Colonic mucosa (tissue), 4 donors: ENCODE results near the gene OTULINL. TPM values are rescaled to one million over a fixed set of nuclear protein-coding genes. Genes with fewer than 3 reads are reported as not detected.

Experiments
- DNase-seq: peaks from one replicate; pipeline ENCODE4 v3.0.0-alpha.2; 2020
- H3K27ac ChIP-seq: fragments of 200-600 bp; one replicate; pipeline ENCODE4 v1.8.0; 2021
- H3K27me3 ChIP-seq: fragments of 200-600 bp; one replicate; pipeline ENCODE4 v1.8.0; 2021
- H3K36me3 ChIP-seq: fragments of 200-600 bp; one replicate; pipeline ENCODE4 v1.8.0; 2021
- H3K4me1 ChIP-seq: fragments of 200-600 bp; one replicate; pipeline ENCODE4 v1.8.0; 2021; ENCODE audit warnings: mild to moderate bottlenecking
- H3K4me3 ChIP-seq: fragments of 200-600 bp; one replicate; pipeline ENCODE4 v1.8.0; 2021
- H3K9ac ChIP-seq, 2 donors: one replicate each; pipeline ENCODE4 v1.7.0; 2013; ENCODE audit warnings: control low read depth in 2 of 2, low read depth in 2 of 2, low read length in 2 of 2
- H3K9me3 ChIP-seq: fragments of 200-600 bp; one replicate; pipeline ENCODE4 v1.8.0; 2021
- intact Hi-C: fragments of 100-400 bp; cut with DNase I; formaldehyde crosslinking; loops from one replicate; pipeline ENCODE4 v1.14.1; 2022
- total RNA-seq, 2 donors: library from RNA; stranded (reverse); fragmentation: NEBNext Ultra II Directional in 1 of 2; extraction: Animal tissue kit (Norgen Biotek cat#: 25700) in 1 of 2; gene quantifications; one replicate each; pipeline ENCODE4 v1.2.1, GENCODE V29; 2021
- TF ChIP-seq, protein P1 (sequence below): fragments of 200-600 bp; IDR thresholded peaks from one replicate; pipeline ENCODE4 v1.8.0; 2022; ENCODE audit warnings: antibody characterized with exemption, mild to moderate bottlenecking
- donor health status: healthy.
- donor health status: DM: no; HTN: no; CAD: no.
- donor health status: DM: no; HTN: no; CAD: no.

Gene OTULINL
- total RNA-seq, 2 donors from 2014 or later: 58.5 to 60.1 TPM

DNA sequence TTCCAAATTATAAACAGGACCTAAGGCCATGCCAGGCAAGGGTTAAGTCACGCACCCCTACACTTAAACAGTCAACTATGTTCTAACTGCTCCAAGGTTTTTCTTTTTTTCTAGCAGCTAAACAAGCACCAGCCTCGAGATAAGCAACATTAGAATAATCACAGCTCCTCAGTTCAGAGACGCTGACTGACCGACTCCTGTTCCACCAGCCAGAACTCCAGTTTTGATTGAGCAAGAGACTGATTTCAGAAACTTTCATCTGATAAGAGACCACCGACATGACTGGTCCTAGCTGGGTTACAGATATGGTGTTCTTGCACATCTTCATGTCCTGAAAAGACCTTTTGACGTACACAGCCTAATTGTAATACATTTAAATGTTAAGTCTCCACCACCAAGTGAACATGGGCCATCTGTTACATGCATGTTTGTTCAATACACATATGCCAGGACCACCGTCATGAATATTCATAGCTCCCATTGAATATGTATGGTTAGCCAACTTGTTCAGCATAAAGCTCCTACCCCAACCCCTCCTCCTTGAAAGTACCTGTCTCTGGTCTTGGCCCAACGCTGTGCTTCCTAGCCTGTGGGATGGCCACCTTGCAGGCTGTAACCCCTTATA, 23.7 kb upstream of the OTULINL start:
- Histone ChIP-seq H3K27me3 (no peaks in the 10 kb centered on the region), H3K4me3 (no peak overlapping the region), H3K4me1 (peaks cover 9% of the 10 kb centered on the region), H3K27ac (peak overlapping the region; percentile 73), H3K36me3 (no peaks in the 10 kb centered on the region), H3K9me3 (no peaks in the 10 kb centered on the region), H3K9ac (peak overlapping the region in 1 of 2 donors; percentile 15)
- intact Hi-C loops: no loop called here
- TF ChIP-seq, protein P1, sequence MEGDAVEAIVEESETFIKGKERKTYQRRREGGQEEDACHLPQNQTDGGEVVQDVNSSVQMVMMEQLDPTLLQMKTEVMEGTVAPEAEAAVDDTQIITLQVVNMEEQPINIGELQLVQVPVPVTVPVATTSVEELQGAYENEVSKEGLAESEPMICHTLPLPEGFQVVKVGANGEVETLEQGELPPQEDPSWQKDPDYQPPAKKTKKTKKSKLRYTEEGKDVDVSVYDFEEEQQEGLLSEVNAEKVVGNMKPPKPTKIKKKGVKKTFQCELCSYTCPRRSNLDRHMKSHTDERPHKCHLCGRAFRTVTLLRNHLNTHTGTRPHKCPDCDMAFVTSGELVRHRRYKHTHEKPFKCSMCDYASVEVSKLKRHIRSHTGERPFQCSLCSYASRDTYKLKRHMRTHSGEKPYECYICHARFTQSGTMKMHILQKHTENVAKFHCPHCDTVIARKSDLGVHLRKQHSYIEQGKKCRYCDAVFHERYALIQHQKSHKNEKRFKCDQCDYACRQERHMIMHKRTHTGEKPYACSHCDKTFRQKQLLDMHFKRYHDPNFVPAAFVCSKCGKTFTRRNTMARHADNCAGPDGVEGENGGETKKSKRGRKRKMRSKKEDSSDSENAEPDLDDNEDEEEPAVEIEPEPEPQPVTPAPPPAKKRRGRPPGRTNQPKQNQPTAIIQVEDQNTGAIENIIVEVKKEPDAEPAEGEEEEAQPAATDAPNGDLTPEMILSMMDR: no peak
- no peak for DNase-seq

DNA sequence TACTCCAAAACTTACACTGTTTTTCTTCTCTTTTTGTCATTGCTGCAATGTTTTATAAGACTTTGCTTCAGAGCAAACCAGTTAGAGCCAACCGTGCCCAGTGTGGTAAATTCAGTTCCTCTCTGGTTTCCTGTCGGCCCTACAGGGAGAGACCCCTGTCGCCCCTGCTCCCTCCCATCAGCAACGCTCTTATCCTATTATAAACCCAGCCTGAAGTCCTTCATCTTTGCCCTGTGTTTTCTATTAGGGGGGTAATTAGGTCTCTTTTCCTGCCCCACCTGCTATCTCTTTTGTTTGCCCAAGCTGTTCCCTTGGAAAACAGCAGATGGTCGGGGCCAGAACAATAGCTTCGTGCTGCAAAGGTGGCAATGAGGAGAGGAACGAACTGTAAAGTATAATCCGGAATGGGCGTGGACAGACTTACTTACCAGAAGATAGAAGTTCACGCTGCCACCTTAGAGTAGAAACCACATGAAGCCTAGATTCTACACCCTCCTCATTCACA, 21.4 kb upstream of the OTULINL start:
- no peaks in the 10 kb centered on the region for H3K36me3 ChIP-seq
- H3K27me3 ChIP-seq: no peaks in the 10 kb centered on the region
- intact Hi-C loops: no loop called here
- H3K9me3 ChIP-seq: no peaks in the 10 kb centered on the region
- TF ChIP-seq, protein P1: no peak
- H3K9ac ChIP-seq: peak overlapping the region in 1 of 2 donors; percentile 71
- no peak overlapping the region for H3K4me3 ChIP-seq
- peaks cover 9% of the 10 kb centered on the region for H3K4me1 ChIP-seq
- peak; percentile 84 for DNase-seq
- peak overlapping the region; percentile 83 for H3K27ac ChIP-seq

DNA sequence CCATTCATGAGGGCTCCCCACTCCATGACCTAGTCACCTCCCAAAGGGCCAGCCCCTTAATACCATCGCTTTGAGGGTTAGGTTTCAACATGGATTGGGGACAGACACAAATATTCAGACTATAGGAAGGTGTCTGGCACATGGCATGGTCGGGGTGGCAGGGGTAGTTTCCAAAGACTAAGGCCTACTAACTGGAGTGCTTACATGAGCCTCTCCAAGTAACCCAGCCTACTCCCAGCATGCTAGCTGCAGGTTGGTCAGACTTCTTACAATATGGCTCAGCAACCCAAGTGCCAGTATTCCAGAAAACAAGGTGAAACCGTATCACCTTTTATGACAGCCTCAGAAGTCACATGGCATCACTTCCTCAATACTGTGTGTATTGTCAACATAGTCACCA, 19.9 kb upstream of the OTULINL start:
- no peak overlapping the region for H3K27ac ChIP-seq
- no peaks in the 10 kb centered on the region for H3K9me3 ChIP-seq
- no peaks in the 10 kb centered on the region for H3K36me3 ChIP-seq
- peak overlapping the region in 1 of 2 donors; percentile 12 for H3K9ac ChIP-seq
- no peak overlapping the region for H3K4me3 ChIP-seq
- H3K27me3 ChIP-seq: no peaks in the 10 kb centered on the region
- intact Hi-C loops: no loop called here
- DNase-seq: no peak
- TF ChIP-seq, protein P1: no peak
- H3K4me1 ChIP-seq: peaks cover 6% of the 10 kb centered on the region

DNA sequence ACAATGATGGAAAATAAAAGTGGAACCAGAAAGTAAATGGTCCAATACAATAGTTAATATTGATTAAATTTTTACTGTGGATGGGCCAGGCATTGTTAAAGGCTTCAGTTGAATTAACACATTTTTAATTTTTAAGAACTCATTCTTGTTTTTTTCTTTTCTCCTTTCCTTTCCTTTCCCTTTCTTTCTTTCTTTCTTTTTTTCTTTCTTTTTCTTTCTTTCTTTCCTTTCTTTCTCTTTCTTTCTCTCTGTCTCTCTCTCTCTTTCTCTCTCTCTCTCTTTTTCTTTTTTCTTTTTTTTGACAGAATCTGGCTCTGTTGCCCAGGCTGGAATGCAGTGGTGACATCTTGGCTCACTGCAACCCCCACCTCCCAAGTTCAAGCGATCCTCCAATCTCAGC, 13.3 kb upstream of the OTULINL start:
- Histone ChIP-seq H3K9ac (no peak overlapping the region), H3K27me3 (no peaks in the 10 kb centered on the region), H3K4me3 (no peak overlapping the region), H3K9me3 (no peaks in the 10 kb centered on the region), H3K4me1 (no peaks in the 10 kb centered on the region), H3K27ac (no peak overlapping the region), H3K36me3 (no peaks in the 10 kb centered on the region)
- no peak for DNase-seq
- TF ChIP-seq, protein P1: no peak
- intact Hi-C loops: no loop called here

DNA sequence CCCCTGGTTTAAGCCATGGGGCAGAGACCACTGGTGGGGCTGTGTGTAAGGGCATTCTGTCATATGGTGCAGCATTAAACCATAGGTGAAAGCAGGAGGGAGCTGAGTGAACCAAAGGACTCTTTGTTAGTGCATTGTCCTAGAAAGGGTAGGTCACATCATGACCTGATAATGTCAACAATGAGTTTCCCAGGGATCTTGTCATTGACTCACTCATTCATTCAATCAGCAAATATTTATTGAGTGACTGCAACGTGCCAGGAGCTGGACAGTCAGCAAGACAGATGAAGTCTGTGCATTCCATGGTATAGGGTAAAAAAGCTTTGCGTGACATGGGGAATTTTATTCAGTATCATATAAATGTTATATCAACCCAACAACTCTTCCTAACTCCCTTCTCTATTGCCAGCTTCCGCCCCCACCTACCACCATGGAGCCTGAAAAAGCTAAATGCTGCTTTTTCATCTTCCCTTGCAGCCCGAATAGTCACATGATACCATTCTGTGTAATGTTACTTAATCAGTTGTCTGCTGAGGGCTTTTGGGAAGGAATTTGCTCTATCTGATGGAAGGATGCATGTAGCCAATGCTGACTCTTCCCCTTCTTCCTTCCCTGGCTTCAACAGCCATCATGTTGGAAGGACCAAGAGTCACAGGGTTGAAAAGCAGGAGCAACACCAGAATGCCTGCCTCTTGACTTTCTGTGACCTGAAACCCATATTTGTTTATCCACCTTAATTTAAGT, 11.5 kb upstream of the OTULINL start:
- intact Hi-C loops: no loop called here
- TF ChIP-seq, protein P1: no peak
- Histone ChIP-seq H3K9ac (no peak overlapping the region), H3K36me3 (no peaks in the 10 kb centered on the region), H3K27ac (no peak overlapping the region), H3K4me3 (no peak overlapping the region), H3K4me1 (no peaks in the 10 kb centered on the region), H3K9me3 (no peaks in the 10 kb centered on the region), H3K27me3 (no peaks in the 10 kb centered on the region)
- DNase-seq: no peak
